H1 (cell line): ENCODE results near the gene UNC80. TPM values are rescaled to one million over a fixed set of nuclear protein-coding genes. Genes with fewer than 3 reads are reported as not detected.

ENCODE experiments used
- CTCF ChIA-PET: fragments of 300-600 bp; sonication (Branson Sonifier 250); formaldehyde crosslinking; loops from one replicate; lab custom pipeline; 2021; ENCODE audit not compliant: partially characterized antibody; lab: Charles Lee
- POLR2A ChIA-PET: fragments of 300-600 bp; sonication (Branson Sonifier 250); formaldehyde crosslinking; loops from one replicate; lab custom pipeline; 2021; ENCODE audit warnings: inconsistent platforms; ENCODE audit not compliant: partially characterized antibody; lab: Charles Lee
- DNase-seq, 2 experiments: peaks; one replicate each; pipeline versions ENCODE4 v3.0.0 to v3.0.0-alpha.2; 2010 to 2022; ENCODE audit warnings: low spot score in 2 of 2, low read depth in 1 of 2, mixed read lengths in 1 of 2
- FAIRE-seq: peaks from 2 replicates; lab custom pipeline; 2011; peaks lifted over from hg19 to GRCh38; lab: Jason Lieb, UNC
- H2AFZ ChIP-seq: 2 replicates; pipeline ENCODE4 v1.8.1; 2012; ENCODE audit warnings: low read length, inconsistent platforms
- H2AK5ac ChIP-seq: 2 replicates; pipeline ENCODE4 v1.6.1; 2013; ENCODE audit warnings: low read depth, low read length
- H2BK120ac ChIP-seq: replicated peaks from 2 replicates; pipeline ENCODE3; 2013; ENCODE audit warnings: low read depth, low read length, inconsistent platforms
- H2BK12ac ChIP-seq: 2 replicates; pipeline ENCODE4 v1.6.1; 2013; ENCODE audit warnings: low read depth, low read length
- H2BK15ac ChIP-seq: 2 replicates; pipeline ENCODE4 v1.6.1; 2013; ENCODE audit warnings: low read length
- H2BK20ac ChIP-seq: 2 replicates; pipeline ENCODE4 v1.6.1; 2013; ENCODE audit warnings: low read length
- H2BK5ac ChIP-seq: 2 replicates; pipeline ENCODE4 v1.6.1; 2013; ENCODE audit warnings: low read depth, low read length
- H3K14ac ChIP-seq: 2 replicates; pipeline ENCODE4 v1.6.1; 2013; ENCODE audit warnings: inconsistent platforms; ENCODE audit not compliant: insufficient read length
- H3K18ac ChIP-seq: 2 replicates; pipeline ENCODE4 v1.6.1; 2013; ENCODE audit warnings: low read length; ENCODE audit errors: extremely low read depth
- H3K23ac ChIP-seq: 2 replicates; pipeline ENCODE4 v1.6.1; 2013; ENCODE audit warnings: inconsistent platforms; ENCODE audit not compliant: insufficient read length
- H3K23me2 ChIP-seq: 2 replicates; pipeline ENCODE4 v1.6.1; 2013; ENCODE audit warnings: low read depth, low read length
- H3K27ac ChIP-seq: 2 replicates; pipeline ENCODE4 v1.6.1; 2011; ENCODE audit warnings: low read depth, low read length, inconsistent platforms
- H3K27me3 ChIP-seq, 4 experiments: replicated peaks in 1 of 4; 1 replicate in 1 of 4; 2 replicates in 3 of 4; pipeline versions ENCODE4 v1.6.1 to v1.8.1; 2011 to 2013; ENCODE audit warnings: low read length in 3 of 4, mild to moderate bottlenecking in 3 of 4, inconsistent platforms in 2 of 4, mixed read lengths in 2 of 4, moderate library complexity in 1 of 4; ENCODE audit not compliant: control insufficient read depth in 3 of 4, insufficient read depth in 3 of 4; ENCODE audit errors: extremely low read depth in 1 of 4
- H3K36me3 ChIP-seq, 4 experiments: 2 replicates each; pipeline versions ENCODE4 v1.6.1 to v1.8.1; 2011 to 2013; ENCODE audit warnings: mild to moderate bottlenecking in 4 of 4, low read length in 3 of 4, moderate library complexity in 2 of 4, control low read depth in 1 of 4, inconsistent platforms in 1 of 4; ENCODE audit not compliant: insufficient read depth in 4 of 4, control insufficient read depth in 2 of 4
- H3K4ac ChIP-seq: replicated peaks from 2 replicates; pipeline ENCODE3; 2013; ENCODE audit warnings: low read length, low read depth, mixed read lengths, inconsistent platforms; ENCODE audit not compliant: insufficient read length
- H3K4me1 ChIP-seq, 4 experiments: replicated peaks in 1 of 4; 1 replicate in 1 of 4; 2 replicates in 3 of 4; pipeline versions ENCODE4 v1.6.1 to v1.8.1; 2011 to 2013; ENCODE audit warnings: low read length in 3 of 4, inconsistent platforms in 2 of 4, mixed read lengths in 1 of 4; ENCODE audit not compliant: insufficient read depth in 4 of 4, control insufficient read depth in 3 of 4
- H3K4me2 ChIP-seq, 2 experiments: 2 replicates each; pipeline versions ENCODE4 v1.6.1 to v1.8.1; 2011 to 2013; ENCODE audit warnings: low read depth in 2 of 2, low read length in 2 of 2, control low read depth in 1 of 2, inconsistent platforms in 1 of 2, mild to moderate bottlenecking in 1 of 2; ENCODE audit not compliant: insufficient read depth in 1 of 2
- H3K4me3 ChIP-seq, 4 experiments: fragments of 200-600, 300-600 bp in 1 of 4; sonication (generic), shearing (Covaris generic), sonication (Bioruptor Twin) in 1 of 4; 2 replicates each; pipeline versions ENCODE4 v1.5.1 to v1.8.1; 2011 to 2016; ENCODE audit warnings: low read length in 4 of 4, low read depth in 3 of 4, control low read depth in 2 of 4, inconsistent platforms in 2 of 4, mild to moderate bottlenecking in 2 of 4, mixed read lengths in 1 of 4, moderate library complexity in 1 of 4; ENCODE audit not compliant: insufficient read depth in 2 of 4; ENCODE audit errors: extremely low read depth in 1 of 4
- H3K56ac ChIP-seq: replicated peaks from 2 replicates; pipeline ENCODE3; 2013; ENCODE audit warnings: low read depth, mild to moderate bottlenecking, mixed read lengths, low read length, inconsistent platforms; ENCODE audit not compliant: insufficient read length
- H3K79me1 ChIP-seq: 2 replicates; pipeline ENCODE4 v1.6.1; 2013; ENCODE audit warnings: low read depth, low read length, control low read depth
- H3K79me2 ChIP-seq, 2 experiments: 2 replicates each; pipeline versions ENCODE4 v1.6.1 to v1.8.1; 2012 to 2013; ENCODE audit warnings: low read length in 2 of 2, mild to moderate bottlenecking in 2 of 2, inconsistent platforms in 1 of 2; ENCODE audit not compliant: insufficient read depth in 2 of 2, control insufficient read depth in 1 of 2
- H3K9ac ChIP-seq, 4 experiments: replicated peaks in 1 of 4; 1 replicate in 1 of 4; 2 replicates in 3 of 4; pipeline versions ENCODE4 v1.6.1 to v1.8.1; 2011 to 2013; ENCODE audit warnings: low read depth in 3 of 4, low read length in 3 of 4, control low read depth in 2 of 4, mild to moderate bottlenecking in 2 of 4, moderate library complexity in 2 of 4, inconsistent platforms in 1 of 4; ENCODE audit errors: extremely low read depth in 1 of 4
- H3K9me3 ChIP-seq, 2 experiments: 2 replicates each; pipeline versions ENCODE4 v1.6.1 to v1.8.1; 2012 to 2013; ENCODE audit warnings: mild to moderate bottlenecking in 2 of 2, moderate library complexity in 2 of 2, control low read depth in 1 of 2, inconsistent platforms in 1 of 2, low read depth in 1 of 2, low read length in 1 of 2, mixed read lengths in 1 of 2; ENCODE audit not compliant: insufficient read depth in 2 of 2
- H4K20me1 ChIP-seq, 2 experiments: replicated peaks in 1 of 2; 2 replicates each; pipeline versions ENCODE3 to v1.8.1; 2011 to 2013; ENCODE audit warnings: inconsistent platforms in 2 of 2, low read length in 2 of 2, mild to moderate bottlenecking in 1 of 2; ENCODE audit not compliant: insufficient read depth in 2 of 2, control insufficient read depth in 1 of 2
- H4K5ac ChIP-seq: 2 replicates; pipeline ENCODE4 v1.6.1; 2013; ENCODE audit warnings: low read length, low read depth, mixed read lengths, inconsistent platforms; ENCODE audit not compliant: insufficient read length
- H4K8ac ChIP-seq: 2 replicates; pipeline ENCODE4 v1.8.0; 2013; ENCODE audit warnings: mild to moderate bottlenecking, moderate library complexity, low read length, inconsistent platforms; ENCODE audit not compliant: insufficient read depth; ENCODE audit errors: extremely low read depth
- H4K91ac ChIP-seq: replicated peaks from 2 replicates; pipeline ENCODE3; 2013; ENCODE audit warnings: low read length, mixed read lengths, inconsistent platforms; ENCODE audit not compliant: insufficient read length
- POU5F1 ChIP-seq: IDR thresholded peaks from 2 replicates; pipeline ENCODE4 v1.6.1; 2011; ENCODE audit warnings: low read depth, mild to moderate bottlenecking, low read length, moderate library complexity
- WGBS, 2 experiments: shearing (Covaris generic) in 1 of 2; methylation state at CpG; one replicate each; pipeline versions ENCODE4 v1.1.6 to v1.1.7; 2013 to 2015; ENCODE audit warnings: low lambda C conversion rate in 2 of 2, mixed read lengths in 2 of 2, inconsistent platforms in 1 of 2, low coverage in 1 of 2, missing lambda C conversion rate in 1 of 2; ENCODE audit not compliant: insufficient replicate concordance in 2 of 2, insufficient coverage in 1 of 2, insufficient read length in 1 of 2; ENCODE audit errors: extremely low coverage in 1 of 2, missing lambda C conversion rate in 1 of 2; 5-methylcytosine and 5-hydroxymethylcytosine counted together
- polyA plus RNA-seq, 7 experiments: library from polyadenylated mRNA; depleted of rRNA in 3 of 7; stranded (reverse) in 5 of 7; unstranded in 2 of 7; fragments of >200 nt in 5 of 7; fragments of 200-250 nt in 2 of 7; gene quantifications; 1 replicate in 5 of 7; 2 replicates in 1 of 7; 4 replicates in 1 of 7; pipeline versions ENCODE4 v1.2.1 to v1.2.3, GENCODE V29; 2011 to 2013; ENCODE audit warnings: missing spikeins in 2 of 7, mixed read lengths in 2 of 7
- total RNA-seq: library from RNA; stranded (reverse); fragmentation: NEBNext Ultra II Directional; extraction: Animal tissue kit (Norgen Biotek cat#: 25700); gene quantifications from 2 replicates; pipeline ENCODE4 v1.2.1, GENCODE V29; 2021

The UNC80 gene
- total and polyA plus RNA-seq, 2 of the 8 experiments (the other 6 are each of a cell fraction or from before 2014, with no cell fraction given) = 0.53 to 0.56 TPM

GRCh38 chr2:210027608-210028007, 256.0 kb downstream of the UNC80 start:
- no peaks in the 10 kb centered on the region for H3K4me1 ChIP-seq
- H2BK20ac ChIP-seq = no peak overlapping the region
- H2BK12ac ChIP-seq = no peak overlapping the region
- H4K20me1 ChIP-seq = no peaks in the 10 kb centered on the region
- 90% methylated on average over 2 of the region's 2 CpGs; no CpG with 5 or more reads in 1 of the 2 experiments for WGBS, 2 experiments
- no peak overlapping the region for H2BK15ac ChIP-seq
- H3K23me2 ChIP-seq = no peaks in the 10 kb centered on the region
- DNase-seq (no peak), FAIRE-seq (no peak)
- no peak overlapping the region for H3K4me2 ChIP-seq
- no peak overlapping the region for H4K91ac ChIP-seq
- no peaks in the 10 kb centered on the region for H3K79me2 ChIP-seq
- no peak overlapping the region for H3K27ac ChIP-seq
- H2BK5ac ChIP-seq = no peak overlapping the region
- no peak overlapping the region for H4K8ac ChIP-seq
- no peaks in the 10 kb centered on the region for H3K9me3 ChIP-seq
- no peak overlapping the region for H3K4me3 ChIP-seq
- TF ChIP-seq POU5F1 = no peak
- H2BK120ac ChIP-seq = no peak overlapping the region
- no peak overlapping the region for H3K18ac ChIP-seq
- H2AK5ac ChIP-seq = no peak overlapping the region
- ChIA-PET CTCF (no interaction called here), POLR2A (interaction anchor here (1.2 to 1.4 kb wide), 4 partner anchors 8 to 50 kb away, joined by 3 to 6 read pairs (median 4); no protein-coding TSS in a partner anchor)
- no peaks in the 10 kb centered on the region for H3K79me1 ChIP-seq
- no peak overlapping the region for H4K5ac ChIP-seq
- H3K14ac ChIP-seq = no peak overlapping the region
- no peak overlapping the region for H3K9ac ChIP-seq
- H3K27me3 ChIP-seq = no peaks in the 10 kb centered on the region
- no peak overlapping the region for H2AFZ ChIP-seq
- no peak overlapping the region for H3K23ac ChIP-seq
- H3K4ac ChIP-seq = no peak overlapping the region
- H3K36me3 ChIP-seq = peaks cover 0 to 36% (median 9%) of the 10 kb centered on the region in 4 experiments; a peak in 6 of 8 replicates
- H3K56ac ChIP-seq = no peak overlapping the region
